Measurements from ENCODE around the gene TRIP4. TPM values are rescaled to one million over a fixed set of nuclear protein-coding genes. Genes with fewer than 3 reads are reported as not detected.

The TRIP4 gene
- total RNA-seq, 1 experiment from 2014 or later = 21.7 TPM

DNA sequence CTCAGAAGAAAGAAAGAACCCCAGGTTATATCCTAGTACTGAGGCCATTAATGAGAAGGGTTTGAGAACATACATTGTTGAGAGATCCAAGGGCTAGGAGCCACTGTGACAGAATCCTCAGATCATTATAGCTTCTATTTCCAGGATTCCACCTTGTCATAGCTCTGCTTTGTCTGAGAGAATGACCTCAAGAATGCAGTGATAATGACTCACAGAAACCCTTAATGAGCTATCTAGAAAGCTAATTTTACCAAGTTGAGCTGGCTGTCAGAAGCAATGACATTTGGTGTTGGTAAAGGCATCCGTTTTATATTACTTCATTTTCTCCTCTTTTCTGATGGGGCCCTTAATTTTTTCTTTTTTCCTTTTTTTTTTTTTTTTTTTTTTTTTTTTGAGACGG, 10.9 kb downstream of the TRIP4 start:
- Histone ChIP-seq H4K91ac (ENCODE audit: insufficient read length, low read depth, low read length) (no peak overlapping the region), H3K18ac (ENCODE audit: insufficient read length, low read depth, low read length) (no peak overlapping the region), H3K4me1 (ENCODE audit: insufficient read depth, low read length) (no peaks in the 10 kb centered on the region), H4K5ac (ENCODE audit: insufficient read length, low read depth, low read length) (no peak overlapping the region), H3K4me2 (ENCODE audit: insufficient read depth, insufficient read length, low read length) (no peak overlapping the region), H3K79me1 (ENCODE audit: insufficient read depth, low read depth, low read length, poor library complexity, severe bottlenecking) (no peaks in the 10 kb centered on the region), H3K4ac (ENCODE audit: low read depth, low read length) (no peak overlapping the region), H3K56ac (ENCODE audit: insufficient read length, low read depth, low read length) (no peak overlapping the region), H3K14ac (ENCODE audit: insufficient read depth, low read length) (no peak overlapping the region), H3K27ac (ENCODE audit: insufficient read length, low read depth, low read length) (no peak overlapping the region), H3K23me2 (ENCODE audit: insufficient read length, low read depth, low read length, poor library complexity, severe bottlenecking) (no peaks in the 10 kb centered on the region), H2BK5ac (ENCODE audit: insufficient read length, low read length) (no peak overlapping the region), H2BK12ac (ENCODE audit: insufficient read length, low read depth, low read length) (no peak overlapping the region), H2BK120ac (ENCODE audit: low read depth, low read length, poor library complexity, severe bottlenecking) (no peak overlapping the region), H3K23ac (ENCODE audit: insufficient read length, low read depth, low read length) (no peak overlapping the region), H2AFZ (ENCODE audit: low read length) (no peak overlapping the region), H3K27me3 (ENCODE audit: insufficient read depth, low read length) (no peaks in the 10 kb centered on the region), H3K9me3 (ENCODE audit: control insufficient read depth, low read depth, low read length) (no peaks in the 10 kb centered on the region), H3T11ph (ENCODE audit: low read length) (no peak overlapping the region), H2BK15ac (ENCODE audit: low read depth, low read length) (no peak overlapping the region), H4K20me1 (ENCODE audit: control insufficient read depth, insufficient read depth, insufficient read length) (no peaks in the 10 kb centered on the region), H3K9ac (ENCODE audit: extremely low read depth, insufficient read length, low read length) (no peak overlapping the region), H4K8ac (replicated peaks; ENCODE audit: insufficient read length, low read depth, low read length) (no peak overlapping the region), H3K79me2 (ENCODE audit: insufficient read depth, low read length) (no peaks in the 10 kb centered on the region), H2BK20ac (ENCODE audit: low read depth, low read length, poor library complexity, severe bottlenecking) (no peak overlapping the region), H2AK5ac (ENCODE audit: insufficient read length, low read length) (no peak overlapping the region)
- WGBS (ENCODE audit: extremely low coverage, insufficient read length, low lambda C conversion rate) = no CpG with 5 or more reads among the region's 2 CpGs
- Mint-ChIP-seq H3K27me3 (ENCODE audit: low read depth) (no peaks in the 10 kb centered on the region), H3K27ac (no peak overlapping the region), H3K4me1 (no peaks in the 10 kb centered on the region), H3K4me3 (no peak overlapping the region), H3K9me3 (no peaks in the 10 kb centered on the region), H3K36me3 (ENCODE audit: insufficient read depth in 1 of 3, low read depth in 3 of 3) (peaks cover 21 to 60% (median 47%) of the 10 kb centered on the region in 3 experiments; a peak in 6 of 7 replicates)
- TF ChIP-seq, protein P1, sequence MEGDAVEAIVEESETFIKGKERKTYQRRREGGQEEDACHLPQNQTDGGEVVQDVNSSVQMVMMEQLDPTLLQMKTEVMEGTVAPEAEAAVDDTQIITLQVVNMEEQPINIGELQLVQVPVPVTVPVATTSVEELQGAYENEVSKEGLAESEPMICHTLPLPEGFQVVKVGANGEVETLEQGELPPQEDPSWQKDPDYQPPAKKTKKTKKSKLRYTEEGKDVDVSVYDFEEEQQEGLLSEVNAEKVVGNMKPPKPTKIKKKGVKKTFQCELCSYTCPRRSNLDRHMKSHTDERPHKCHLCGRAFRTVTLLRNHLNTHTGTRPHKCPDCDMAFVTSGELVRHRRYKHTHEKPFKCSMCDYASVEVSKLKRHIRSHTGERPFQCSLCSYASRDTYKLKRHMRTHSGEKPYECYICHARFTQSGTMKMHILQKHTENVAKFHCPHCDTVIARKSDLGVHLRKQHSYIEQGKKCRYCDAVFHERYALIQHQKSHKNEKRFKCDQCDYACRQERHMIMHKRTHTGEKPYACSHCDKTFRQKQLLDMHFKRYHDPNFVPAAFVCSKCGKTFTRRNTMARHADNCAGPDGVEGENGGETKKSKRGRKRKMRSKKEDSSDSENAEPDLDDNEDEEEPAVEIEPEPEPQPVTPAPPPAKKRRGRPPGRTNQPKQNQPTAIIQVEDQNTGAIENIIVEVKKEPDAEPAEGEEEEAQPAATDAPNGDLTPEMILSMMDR (conservative IDR thresholded peaks at IDR 0.05) = no peak
- DNase-seq = no peak
